OCI-LY1 (cell line): ENCODE results near the gene GPR143.

Source experiments
- EZH2 ChIP-seq: fragments of 200-600 bp; sonication (generic), shearing (Covaris generic); IDR thresholded peaks from 2 replicates; pipeline ENCODE4 v1.8.0; 2017; ENCODE audit warnings: borderline replicate concordance, mixed run types, mild to moderate bottlenecking, antibody characterized with exemption, low read length, moderate library complexity, mixed read lengths
- TF ChIP-seq, protein P1 (sequence below): fragments of 200-600 bp; sonication (generic), shearing (Covaris generic); IDR thresholded peaks from 2 replicates; pipeline ENCODE4 v1.5.1; 2017; ENCODE audit warnings: mild to moderate bottlenecking, antibody characterized with exemption, low read length, moderate library complexity, mixed read lengths

DNA sequence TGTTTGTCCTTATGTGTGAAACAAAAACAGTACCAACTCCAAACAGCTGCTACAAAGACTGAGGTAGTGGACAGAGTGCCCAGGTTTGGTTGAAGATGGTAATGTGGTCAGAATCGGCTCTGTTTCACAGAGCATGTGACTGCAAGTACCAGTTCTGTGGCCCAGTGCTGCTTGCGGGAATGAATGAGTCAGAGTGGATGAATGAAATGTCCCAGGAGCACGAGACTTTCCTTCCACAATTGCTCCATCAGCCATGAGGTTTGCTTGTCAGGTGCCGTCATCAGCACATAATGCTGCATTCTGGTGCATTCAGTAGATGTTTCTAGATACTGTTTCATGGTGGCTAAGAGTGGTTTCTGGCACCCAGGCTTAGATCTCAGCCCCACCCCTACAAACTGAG lies 84.2 kb downstream of the GPR143 start:
- TF ChIP-seq, protein P1, sequence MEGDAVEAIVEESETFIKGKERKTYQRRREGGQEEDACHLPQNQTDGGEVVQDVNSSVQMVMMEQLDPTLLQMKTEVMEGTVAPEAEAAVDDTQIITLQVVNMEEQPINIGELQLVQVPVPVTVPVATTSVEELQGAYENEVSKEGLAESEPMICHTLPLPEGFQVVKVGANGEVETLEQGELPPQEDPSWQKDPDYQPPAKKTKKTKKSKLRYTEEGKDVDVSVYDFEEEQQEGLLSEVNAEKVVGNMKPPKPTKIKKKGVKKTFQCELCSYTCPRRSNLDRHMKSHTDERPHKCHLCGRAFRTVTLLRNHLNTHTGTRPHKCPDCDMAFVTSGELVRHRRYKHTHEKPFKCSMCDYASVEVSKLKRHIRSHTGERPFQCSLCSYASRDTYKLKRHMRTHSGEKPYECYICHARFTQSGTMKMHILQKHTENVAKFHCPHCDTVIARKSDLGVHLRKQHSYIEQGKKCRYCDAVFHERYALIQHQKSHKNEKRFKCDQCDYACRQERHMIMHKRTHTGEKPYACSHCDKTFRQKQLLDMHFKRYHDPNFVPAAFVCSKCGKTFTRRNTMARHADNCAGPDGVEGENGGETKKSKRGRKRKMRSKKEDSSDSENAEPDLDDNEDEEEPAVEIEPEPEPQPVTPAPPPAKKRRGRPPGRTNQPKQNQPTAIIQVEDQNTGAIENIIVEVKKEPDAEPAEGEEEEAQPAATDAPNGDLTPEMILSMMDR = no peak
- TF ChIP-seq EZH2 = no peak
